Colonic mucosa (tissue), 4 donors: ENCODE data around the gene ARHGAP23. TPM values are rescaled to one million over a fixed set of nuclear protein-coding genes. Genes with fewer than 3 reads are reported as not detected.
"Not testable (repeated sequence)": the region's sequence is repeated elsewhere in the genome, so short reads cannot be mapped to it uniquely, and the experiment has no call there.

ENCODE experiments used
- DNase-seq: peaks from one replicate; pipeline ENCODE4 v3.0.0-alpha.2; 2020
- H3K27ac ChIP-seq: fragments of 200-600 bp; one replicate; pipeline ENCODE4 v1.8.0; 2021
- H3K27me3 ChIP-seq: fragments of 200-600 bp; one replicate; pipeline ENCODE4 v1.8.0; 2021
- H3K36me3 ChIP-seq: fragments of 200-600 bp; one replicate; pipeline ENCODE4 v1.8.0; 2021
- H3K4me1 ChIP-seq: fragments of 200-600 bp; one replicate; pipeline ENCODE4 v1.8.0; 2021; ENCODE audit warnings: mild to moderate bottlenecking
- H3K4me3 ChIP-seq: fragments of 200-600 bp; one replicate; pipeline ENCODE4 v1.8.0; 2021
- H3K9ac ChIP-seq, 2 donors: one replicate each; pipeline ENCODE4 v1.7.0; 2013; ENCODE audit warnings: control low read depth in 2 of 2, low read depth in 2 of 2, low read length in 2 of 2
- H3K9me3 ChIP-seq: fragments of 200-600 bp; one replicate; pipeline ENCODE4 v1.8.0; 2021
- intact Hi-C: fragments of 100-400 bp; cut with DNase I; formaldehyde crosslinking; loops from one replicate; pipeline ENCODE4 v1.14.1; 2022
- total RNA-seq, 2 donors: library from RNA; stranded (reverse); fragmentation: NEBNext Ultra II Directional in 1 of 2; extraction: Animal tissue kit (Norgen Biotek cat#: 25700) in 1 of 2; gene quantifications; one replicate each; pipeline ENCODE4 v1.2.1, GENCODE V29; 2021
- TF ChIP-seq, protein P1 (sequence below): fragments of 200-600 bp; IDR thresholded peaks from one replicate; pipeline ENCODE4 v1.8.0; 2022; ENCODE audit warnings: antibody characterized with exemption, mild to moderate bottlenecking
- donor health status: healthy.
- donor health status: DM: no; HTN: no; CAD: no.
- donor health status: DM: no; HTN: no; CAD: no.

The ARHGAP23 gene
- total RNA-seq, 2 donors from 2014 or later = 4.0 to 14.1 TPM

DNA sequence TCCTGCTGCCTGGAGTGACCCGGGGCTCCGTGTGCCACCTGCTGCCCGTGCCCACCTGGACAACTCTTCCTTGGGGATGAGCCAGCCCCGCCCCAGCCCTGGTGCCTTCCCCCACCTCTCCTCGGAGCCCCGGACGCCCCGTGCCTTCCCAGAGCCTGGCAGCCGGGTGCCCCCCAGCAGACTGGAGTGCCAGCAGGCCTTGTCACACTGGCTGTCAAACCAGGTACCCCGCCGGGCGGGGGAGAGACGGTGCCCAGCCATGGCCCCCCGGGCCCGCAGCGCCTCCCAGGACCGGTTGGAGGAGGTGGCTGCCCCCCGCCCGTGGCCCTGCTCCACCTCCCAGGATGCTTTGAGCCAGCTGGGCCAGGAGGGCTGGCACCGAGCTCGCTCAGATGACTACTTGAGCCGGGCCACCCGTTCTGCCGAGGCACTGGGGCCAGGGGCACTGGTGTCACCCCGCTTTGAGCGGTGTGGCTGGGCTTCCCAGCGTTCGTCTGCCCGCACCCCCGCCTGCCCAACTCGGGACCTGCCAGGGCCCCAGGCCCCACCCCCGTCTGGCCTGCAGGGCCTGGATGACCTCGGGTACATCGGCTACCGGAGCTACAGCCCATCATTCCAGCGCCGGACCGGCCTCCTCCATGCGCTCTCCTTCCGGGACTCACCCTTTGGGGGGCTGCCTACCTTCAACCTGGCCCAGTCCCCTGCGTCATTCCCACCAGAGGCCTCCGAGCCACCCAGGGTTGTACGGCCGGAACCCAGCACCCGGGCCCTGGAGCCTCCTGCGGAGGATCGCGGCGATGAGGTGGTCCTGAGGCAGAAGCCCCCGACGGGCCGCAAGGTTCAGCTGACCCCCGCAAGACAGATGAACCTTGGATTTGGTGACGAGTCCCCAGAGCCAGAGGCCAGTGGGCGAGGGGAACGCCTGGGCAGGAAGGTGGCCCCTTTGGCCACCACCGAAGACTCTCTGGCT lies 38.4 kb downstream of the ARHGAP23 start:
- Histone ChIP-seq H3K27me3 (no peaks in the 10 kb centered on the region), H3K27ac (no peak overlapping the region), H3K4me1 (no peaks in the 10 kb centered on the region), H3K36me3 (no peaks in the 10 kb centered on the region), H3K9me3 (no peaks in the 10 kb centered on the region), H3K9ac (no peak overlapping the region), H3K4me3 (no peak overlapping the region)
- DNase-seq = no peak
- TF ChIP-seq, protein P1, sequence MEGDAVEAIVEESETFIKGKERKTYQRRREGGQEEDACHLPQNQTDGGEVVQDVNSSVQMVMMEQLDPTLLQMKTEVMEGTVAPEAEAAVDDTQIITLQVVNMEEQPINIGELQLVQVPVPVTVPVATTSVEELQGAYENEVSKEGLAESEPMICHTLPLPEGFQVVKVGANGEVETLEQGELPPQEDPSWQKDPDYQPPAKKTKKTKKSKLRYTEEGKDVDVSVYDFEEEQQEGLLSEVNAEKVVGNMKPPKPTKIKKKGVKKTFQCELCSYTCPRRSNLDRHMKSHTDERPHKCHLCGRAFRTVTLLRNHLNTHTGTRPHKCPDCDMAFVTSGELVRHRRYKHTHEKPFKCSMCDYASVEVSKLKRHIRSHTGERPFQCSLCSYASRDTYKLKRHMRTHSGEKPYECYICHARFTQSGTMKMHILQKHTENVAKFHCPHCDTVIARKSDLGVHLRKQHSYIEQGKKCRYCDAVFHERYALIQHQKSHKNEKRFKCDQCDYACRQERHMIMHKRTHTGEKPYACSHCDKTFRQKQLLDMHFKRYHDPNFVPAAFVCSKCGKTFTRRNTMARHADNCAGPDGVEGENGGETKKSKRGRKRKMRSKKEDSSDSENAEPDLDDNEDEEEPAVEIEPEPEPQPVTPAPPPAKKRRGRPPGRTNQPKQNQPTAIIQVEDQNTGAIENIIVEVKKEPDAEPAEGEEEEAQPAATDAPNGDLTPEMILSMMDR = no peak
- intact Hi-C loops = no loop called here

DNA sequence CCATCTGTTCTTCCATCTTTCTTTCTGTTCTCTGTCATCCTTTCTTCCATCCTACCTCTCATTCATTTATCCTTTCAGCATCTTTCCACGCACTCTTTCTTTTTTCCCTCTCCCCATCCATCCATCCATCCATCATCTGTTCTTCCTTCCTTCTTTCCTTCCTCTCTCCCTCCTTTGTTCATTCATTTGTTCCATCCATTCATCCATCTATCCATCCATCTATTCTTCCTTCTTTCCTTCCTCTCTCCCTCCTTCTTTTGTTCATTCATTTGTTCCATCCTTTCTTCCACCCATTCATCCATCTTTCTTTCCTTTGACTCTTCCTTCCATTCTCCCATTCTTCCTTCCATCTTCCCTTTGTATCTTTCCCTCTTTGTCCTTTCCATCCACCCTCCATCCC lies 39.2 kb downstream of the ARHGAP23 start:
- Histone ChIP-seq H3K9ac (no peak overlapping the region), H3K9me3 (no peaks in the 10 kb centered on the region), H3K36me3 (no peaks in the 10 kb centered on the region), H3K27me3 (no peaks in the 10 kb centered on the region), H3K4me1 (no peaks in the 10 kb centered on the region), H3K4me3 (no peak overlapping the region), H3K27ac (no peak overlapping the region)
- no peak for DNase-seq
- TF ChIP-seq, protein P1 = no peak
- intact Hi-C loops = no loop called here

DNA sequence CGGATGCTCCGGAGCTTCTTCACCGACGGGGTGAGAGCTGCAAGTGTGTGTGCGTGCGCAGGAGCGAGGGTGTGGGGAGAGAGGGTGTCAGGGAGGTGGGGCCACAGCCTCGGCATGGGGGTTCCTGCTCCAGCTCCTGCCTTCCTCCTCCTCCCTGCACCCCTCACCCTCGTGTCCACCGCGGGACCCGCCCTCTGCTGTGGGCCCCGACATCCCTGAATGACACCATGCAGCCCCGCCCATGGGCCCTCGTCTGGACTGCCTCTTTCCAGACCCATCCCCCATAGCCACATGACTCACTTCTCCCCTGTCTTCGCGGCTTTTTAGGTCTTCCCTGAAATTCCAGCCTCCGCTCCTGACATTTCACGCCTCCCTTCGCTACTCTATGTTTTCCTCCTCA lies 41.6 kb downstream of the ARHGAP23 start:
- H3K27ac ChIP-seq = no peak overlapping the region
- TF ChIP-seq, protein P1 = no peak
- H3K9ac ChIP-seq = no peak overlapping the region
- H3K4me3 ChIP-seq = no peak overlapping the region
- no peaks in the 10 kb centered on the region for H3K27me3 ChIP-seq
- no peaks in the 10 kb centered on the region for H3K36me3 ChIP-seq
- intact Hi-C loops = no loop called here
- H3K4me1 ChIP-seq = no peaks in the 10 kb centered on the region
- no peak for DNase-seq
- H3K9me3 ChIP-seq = no peaks in the 10 kb centered on the region

DNA sequence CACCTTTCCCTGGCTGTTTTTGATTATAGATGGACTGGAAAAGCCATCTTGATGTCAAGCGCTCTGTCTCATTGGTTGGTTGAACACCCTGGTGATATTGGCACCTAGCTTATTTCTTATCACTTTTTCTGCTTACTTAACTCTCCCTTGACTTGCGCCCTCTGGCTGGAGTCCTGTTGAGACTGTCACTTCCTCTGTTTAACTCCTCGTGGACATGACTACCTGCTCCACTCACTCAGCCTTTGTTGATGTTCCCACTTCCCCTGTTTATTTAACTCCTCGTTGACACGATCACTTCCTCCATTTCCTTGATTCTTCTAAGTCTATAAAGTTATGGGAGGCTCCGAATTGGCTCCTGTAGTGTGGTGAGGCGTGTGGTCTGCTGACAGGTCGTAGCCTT lies 43.0 kb downstream of the ARHGAP23 start:
- H3K4me1 ChIP-seq, H3K9me3 ChIP-seq, H3K27me3 ChIP-seq, H3K4me3 ChIP-seq, DNase-seq, H3K36me3 ChIP-seq, intact Hi-C loops, H3K27ac ChIP-seq, H3K9ac ChIP-seq: not testable (repeated sequence)

DNA sequence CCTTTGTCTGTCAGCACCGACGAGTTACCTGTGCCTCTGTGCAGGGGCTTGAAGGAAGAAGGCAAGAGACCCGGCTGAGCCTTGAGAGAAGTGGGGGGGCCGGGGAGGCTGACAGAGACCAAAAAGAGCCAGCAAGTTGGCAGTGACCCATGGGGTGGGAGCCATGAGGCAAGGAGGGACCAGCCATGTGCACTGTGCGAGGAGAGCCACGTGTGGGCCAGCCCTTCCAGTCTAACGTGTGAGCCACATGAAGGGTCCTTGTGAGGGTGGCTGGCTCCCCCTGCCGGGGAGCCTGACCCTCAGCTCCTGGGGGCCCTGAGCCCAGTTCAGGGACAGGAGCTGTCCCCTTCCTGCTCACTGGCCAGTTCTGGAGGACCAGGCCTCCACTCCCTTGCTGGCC lies 46.4 kb downstream of the ARHGAP23 start:
- not testable (repeated sequence) for H3K36me3 ChIP-seq, H3K27ac ChIP-seq

DNA sequence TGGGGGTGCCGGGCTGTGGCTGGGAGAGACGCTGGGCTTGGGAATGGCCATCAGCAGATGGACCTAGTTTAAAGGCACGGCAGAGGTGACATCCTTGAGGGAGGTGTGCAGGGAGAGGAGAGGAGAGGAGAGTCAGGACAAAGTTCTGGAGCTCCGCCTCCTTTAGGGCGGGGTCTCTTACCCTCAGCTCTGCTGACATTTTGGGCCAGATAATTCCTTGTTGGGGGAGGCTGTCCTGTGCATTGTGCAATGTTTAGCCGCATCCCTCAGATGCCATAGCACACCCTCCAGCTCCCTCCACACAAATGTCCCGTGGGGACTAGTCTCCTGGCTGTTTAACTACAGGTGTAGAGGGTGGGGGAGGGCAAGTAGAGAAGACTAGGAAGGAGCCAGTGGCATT lies 48.3 kb downstream of the ARHGAP23 start:
- H3K9me3 ChIP-seq = no peaks in the 10 kb centered on the region
- intact Hi-C loops = no loop called here
- TF ChIP-seq, protein P1 = no peak
- no peaks in the 10 kb centered on the region for H3K36me3 ChIP-seq
- no peak overlapping the region for H3K9ac ChIP-seq
- H3K4me1 ChIP-seq = no peaks in the 10 kb centered on the region
- no peaks in the 10 kb centered on the region for H3K27me3 ChIP-seq
- H3K4me3 ChIP-seq = no peak overlapping the region
- H3K27ac ChIP-seq = no peak overlapping the region
- no peak for DNase-seq

More for the DNA sequence above, 46.4 kb downstream of the ARHGAP23 start:
- H3K4me3 ChIP-seq, DNase-seq, H3K9ac ChIP-seq, H3K4me1 ChIP-seq, intact Hi-C loops, H3K9me3 ChIP-seq, H3K27me3 ChIP-seq: not testable (repeated sequence)

DNA sequence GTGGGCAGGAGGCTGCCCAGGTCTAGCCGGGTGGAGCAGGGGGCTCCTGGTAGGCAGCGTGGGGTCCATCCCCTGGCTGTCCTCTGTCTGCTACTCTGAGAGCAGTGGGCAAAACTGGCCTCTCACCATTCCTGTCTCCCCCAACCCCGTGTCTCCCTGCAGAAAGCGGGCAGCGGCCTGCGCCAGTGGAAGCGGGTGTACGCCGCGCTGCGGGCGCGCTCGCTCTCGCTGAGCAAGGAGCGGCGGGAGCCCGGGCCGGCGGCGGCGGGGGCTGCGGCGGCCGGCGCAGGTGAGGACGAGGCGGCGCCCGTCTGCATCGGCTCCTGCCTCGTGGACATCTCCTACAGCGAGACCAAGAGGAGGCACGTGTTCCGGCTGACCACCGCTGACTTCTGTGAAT lies 49.2 kb downstream of the ARHGAP23 start:
- H3K27ac ChIP-seq, DNase-seq, H3K36me3 ChIP-seq, H3K4me3 ChIP-seq, intact Hi-C loops, H3K27me3 ChIP-seq, H3K4me1 ChIP-seq, H3K9ac ChIP-seq, H3K9me3 ChIP-seq: not testable (repeated sequence)

DNA sequence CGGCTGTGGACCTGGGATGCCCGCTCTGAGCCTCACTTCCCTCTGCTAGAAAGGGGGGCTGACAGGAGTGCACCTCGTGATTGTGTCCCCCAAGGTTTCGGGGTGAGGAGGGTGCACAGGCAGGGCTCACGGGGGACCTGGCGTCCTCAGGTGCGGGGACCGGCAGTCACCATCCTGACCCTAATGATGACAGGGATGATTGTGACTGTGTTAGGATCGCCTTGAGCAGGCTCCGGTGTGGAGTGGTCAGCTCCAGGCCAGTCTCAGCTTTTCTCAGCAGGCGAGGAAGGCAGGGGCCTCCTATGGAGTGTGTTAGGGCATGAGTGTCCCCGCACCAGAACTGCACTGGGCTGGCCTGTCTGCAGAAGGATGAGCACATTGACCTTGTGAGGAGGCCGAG lies 49.7 kb downstream of the ARHGAP23 start:
- H3K4me1 ChIP-seq, H3K27me3 ChIP-seq, H3K27ac ChIP-seq, H3K4me3 ChIP-seq, H3K9ac ChIP-seq, H3K9me3 ChIP-seq, DNase-seq, H3K36me3 ChIP-seq, intact Hi-C loops: not testable (repeated sequence)

DNA sequence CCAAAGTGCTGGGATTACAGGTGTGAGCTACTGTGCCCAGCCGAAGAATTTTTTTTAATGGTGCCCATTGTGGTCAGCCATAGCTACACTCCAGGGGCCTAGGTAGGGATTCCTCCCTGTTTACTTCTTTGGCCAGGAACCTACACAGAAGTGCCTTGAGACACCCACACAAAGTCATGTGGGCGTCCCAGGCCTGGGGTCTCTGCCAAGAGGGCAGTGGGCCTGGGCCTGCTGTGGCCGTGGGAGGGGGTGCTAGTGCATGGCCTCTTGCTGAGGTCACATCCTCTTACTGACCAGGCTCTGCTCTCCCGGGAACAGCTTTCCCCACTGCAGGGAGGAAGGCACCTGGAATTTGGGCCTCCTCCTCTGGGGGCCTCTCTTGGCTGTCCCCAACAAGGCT lies 50.4 kb downstream of the ARHGAP23 start:
- DNase-seq, H3K27me3 ChIP-seq, H3K4me3 ChIP-seq, H3K9ac ChIP-seq, H3K27ac ChIP-seq, H3K9me3 ChIP-seq, H3K36me3 ChIP-seq, H3K4me1 ChIP-seq, intact Hi-C loops: not testable (repeated sequence)
